ENCODE results near the gene CHCHD10.

The CHCHD10 gene

DNA sequence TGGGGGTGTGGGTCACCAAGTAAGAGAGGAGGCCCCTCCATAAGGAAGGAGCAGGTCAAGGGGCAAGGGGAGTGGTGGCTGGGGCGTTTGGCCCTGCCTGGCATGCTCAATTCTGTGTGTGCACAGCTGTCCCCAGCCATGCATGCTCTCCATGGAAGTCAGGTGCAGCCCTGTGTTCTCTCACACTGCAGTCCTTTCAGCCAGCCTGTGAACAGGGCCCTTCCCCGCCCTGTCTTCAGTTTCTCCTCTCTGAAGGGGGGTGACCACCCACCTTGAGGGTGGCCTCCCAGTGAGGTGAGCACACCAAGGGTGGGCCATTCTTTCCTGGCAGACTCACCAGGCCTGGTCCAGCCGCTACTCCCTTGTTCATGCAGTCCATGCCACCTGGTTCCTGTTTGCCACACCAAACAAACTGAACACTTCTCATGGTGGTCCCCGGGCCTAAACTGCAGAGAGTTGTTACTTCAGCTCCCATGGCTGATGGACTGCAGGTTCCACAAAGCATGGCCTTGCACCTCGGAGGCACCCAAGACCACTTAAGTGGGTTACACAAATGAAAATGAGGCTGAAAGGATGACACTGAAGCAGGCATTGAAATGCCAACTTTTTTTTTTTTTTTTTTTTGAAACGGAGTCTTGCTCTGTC is 1.7 kb upstream of the CHCHD10 start:
- DNase-seq = no peak

DNA sequence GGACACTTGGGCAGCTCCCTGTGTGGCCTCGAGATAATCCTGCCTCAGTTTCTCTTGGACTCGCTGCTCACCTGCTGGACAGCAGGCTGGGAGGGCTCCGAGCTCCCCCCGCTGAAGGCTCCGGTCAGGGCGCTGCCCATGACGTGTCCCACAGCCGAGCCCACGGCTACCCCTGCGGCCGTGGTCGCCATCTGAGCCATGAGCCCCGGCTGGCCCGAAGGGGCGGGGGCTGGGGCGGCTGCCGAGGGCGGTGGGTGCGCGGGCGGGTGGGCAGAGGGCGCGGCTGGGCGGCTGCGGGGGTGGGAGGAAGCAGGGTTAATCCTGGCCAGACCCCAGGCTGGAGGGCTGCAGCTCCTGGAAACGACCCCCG is 484 bp downstream of the CHCHD10 start:
- DNase-seq = no peak

GRCh38 chr22:23764899-23765881 is 2.6 kb downstream of the CHCHD10 start:
- DNase-seq = no peak

DNA sequence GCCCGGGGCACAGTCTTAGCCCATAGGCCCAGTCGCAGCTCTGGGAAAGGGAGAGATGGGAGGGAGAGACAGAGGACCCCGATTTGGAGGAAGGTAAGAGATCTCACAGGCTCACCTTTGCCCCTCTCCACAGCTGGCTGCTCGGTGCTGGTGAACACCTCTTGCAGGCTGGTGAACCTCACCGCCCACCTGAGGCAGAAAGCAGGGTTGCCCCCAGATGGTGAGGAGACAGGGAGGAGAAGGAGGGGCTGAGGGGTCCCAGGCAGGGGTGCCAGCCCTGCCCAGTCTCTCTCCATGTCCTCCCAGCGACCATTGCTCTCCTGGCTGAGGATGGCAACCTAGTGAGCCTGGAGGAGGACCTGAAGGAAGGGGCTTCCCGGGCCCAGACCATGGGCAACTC is 3.8 kb downstream of the CHCHD10 start:
- no peak for DNase-seq

- no peak for DNase-seq
These were observed 4.2 kb downstream of the CHCHD10 start for GRCh38 chr22:23763579-23763945.

DNA sequence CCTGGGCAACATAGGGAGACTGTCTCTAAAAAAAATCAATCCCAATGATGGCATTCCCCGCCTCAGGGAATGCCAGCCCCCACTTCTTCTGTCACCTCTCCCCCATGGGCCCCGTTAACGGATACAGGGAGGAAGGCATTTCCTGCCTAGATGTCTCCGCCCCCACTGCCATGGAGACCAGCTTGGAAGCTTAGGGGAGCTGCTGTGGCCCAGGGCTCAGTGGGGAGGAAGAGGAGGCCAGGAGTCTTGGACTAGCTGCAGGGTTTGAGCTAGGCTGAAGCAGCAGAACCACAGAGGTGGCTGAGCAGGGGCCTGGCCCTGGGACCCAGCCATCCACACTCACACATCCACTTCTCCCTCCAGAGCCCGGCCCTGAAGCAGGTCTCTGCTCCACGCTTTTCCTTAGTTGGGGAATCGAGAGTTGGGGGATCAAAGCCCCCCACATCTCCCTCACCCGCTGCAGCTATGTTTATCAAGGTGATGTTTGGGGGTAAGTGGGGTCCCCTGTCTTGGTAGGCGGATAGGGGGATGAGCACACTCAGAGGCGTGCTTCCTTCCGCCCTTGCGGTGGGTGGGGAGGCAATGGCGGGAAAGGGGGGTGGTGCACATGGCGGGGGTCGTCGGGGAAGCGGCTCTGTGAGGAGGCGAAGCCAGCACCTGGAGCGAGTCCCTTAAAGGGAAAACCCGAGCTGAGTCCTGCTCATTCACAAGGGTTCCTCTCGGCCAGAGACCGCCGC is 4.8 kb downstream of the CHCHD10 start, which contains the start of gene C22orf15:
TSS of gene C22orf15 (plus strand) at position 149 of the 737 bp plus-strand sequence. CDS start at position 466, 317 bp downstream.
- no peak for DNase-seq

GRCh38 chr22:23760056-23760455 is 7.7 kb downstream of the CHCHD10 start:
- DNase-seq = no peak

DNA sequence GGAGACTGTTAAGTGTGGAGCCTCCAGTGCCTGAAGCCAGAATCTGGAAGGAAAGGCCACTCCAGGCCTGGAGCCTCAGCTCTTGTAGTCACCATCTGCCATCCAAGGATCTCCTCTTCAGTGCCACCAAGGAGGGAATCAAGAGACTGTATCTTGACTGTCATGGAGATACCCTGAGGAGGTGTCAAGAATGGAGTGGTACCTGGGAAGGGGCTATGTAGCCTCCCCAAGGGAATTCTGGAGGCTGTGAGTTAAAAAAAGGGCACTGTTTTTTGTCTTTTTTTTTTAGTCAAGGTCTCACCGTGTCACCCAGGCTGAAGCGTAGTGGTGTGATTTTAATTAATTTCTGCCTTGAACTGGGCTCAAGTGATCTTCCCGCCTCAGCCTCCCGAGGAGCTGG is 8.2 kb downstream of the CHCHD10 start:
- DNase-seq = no peak

DNA sequence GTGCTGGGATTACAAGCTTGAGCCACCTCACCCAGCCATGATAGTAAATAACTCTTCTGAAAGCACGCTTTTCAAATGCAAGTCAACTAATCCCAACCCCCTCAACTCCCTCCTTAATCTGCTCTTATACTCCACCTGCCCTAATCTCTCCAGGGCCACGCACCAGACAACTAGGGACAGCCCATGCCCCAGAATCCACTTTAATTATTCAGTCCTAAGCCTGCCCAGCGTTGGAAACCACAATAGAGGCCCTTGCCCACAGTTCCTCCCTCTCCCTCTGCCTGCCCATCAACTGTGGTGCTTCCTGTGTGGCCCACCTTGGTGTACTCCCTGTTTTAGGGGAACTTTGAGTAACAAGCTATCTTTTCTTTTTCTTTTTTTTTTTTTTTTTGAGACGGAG is 10.9 kb downstream of the CHCHD10 start:
- DNase-seq = no peak

- DNase-seq = no peak
These were observed 12.1 kb downstream of the CHCHD10 start for GRCh38 chr22:23755711-23756110.

DNA sequence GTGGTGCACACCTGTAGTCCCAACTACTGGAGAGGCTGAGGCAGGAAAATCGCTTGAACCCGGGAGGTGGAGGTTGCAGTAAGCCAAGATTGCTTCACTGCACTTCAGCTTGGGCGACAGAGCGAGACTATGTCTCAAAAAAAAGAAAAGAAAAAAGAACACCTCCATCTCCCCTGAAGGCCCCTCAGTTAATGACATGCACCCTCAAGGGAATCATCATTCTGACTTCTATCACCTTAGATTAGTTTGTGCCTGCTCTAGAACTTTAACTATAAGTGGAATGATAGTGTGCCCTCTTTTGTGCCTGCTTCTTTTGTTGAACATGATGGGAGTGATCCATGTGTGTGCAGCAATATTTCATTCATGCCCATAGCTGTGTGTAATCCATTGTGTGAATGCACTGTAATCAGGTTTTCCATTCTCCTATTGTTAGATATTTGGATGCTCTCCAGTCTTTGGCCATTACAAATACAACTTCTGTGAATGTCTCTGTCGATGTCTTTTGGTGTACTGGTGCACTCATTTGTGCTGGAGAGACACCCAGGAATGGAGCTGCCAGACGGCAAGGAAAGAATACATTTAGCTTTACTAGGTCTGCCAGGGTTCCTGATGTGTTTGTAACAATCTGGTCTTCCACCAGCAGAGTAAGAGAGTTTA is 12.7 kb downstream of the CHCHD10 start:
- no peak for DNase-seq

DNA sequence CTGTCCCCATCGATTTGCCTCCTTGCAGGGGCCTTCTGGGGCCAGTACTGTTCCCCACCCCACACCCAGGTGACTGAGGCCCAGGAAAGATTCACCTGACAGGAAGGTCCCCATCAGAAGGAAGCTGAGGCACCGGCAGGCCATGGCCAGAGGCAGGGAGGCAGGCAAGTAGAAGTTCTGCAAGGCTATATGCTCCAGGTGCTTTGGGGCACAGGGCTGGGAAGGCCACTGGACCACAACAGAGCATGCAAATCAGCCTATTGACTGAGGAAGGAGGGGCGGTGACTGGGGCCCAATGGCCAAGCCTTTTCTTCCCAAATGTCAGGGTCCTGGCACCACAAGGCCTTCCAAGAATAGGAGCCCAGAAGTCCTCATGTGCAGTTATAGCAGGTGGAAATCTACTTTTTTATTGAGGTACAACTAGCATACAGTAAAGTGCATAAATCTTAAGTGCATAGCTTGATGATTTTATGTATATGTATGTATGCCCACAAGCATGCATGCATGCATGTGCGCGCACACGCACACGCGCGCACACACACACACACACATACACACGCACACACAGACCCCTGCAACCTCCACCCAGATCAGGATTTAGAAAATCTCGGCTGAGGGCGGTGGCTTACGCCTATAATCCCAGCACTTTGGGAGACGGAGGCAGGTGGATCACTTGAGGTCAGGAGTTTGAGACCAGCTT is 13.4 kb downstream of the CHCHD10 start, which contains the start of gene VPREB3:
TSS of gene VPREB3 (minus strand) at position 206 of the 700 bp plus-strand sequence. CDS start at position 144, 62 bp downstream.
- DNase-seq = no peak

DNA sequence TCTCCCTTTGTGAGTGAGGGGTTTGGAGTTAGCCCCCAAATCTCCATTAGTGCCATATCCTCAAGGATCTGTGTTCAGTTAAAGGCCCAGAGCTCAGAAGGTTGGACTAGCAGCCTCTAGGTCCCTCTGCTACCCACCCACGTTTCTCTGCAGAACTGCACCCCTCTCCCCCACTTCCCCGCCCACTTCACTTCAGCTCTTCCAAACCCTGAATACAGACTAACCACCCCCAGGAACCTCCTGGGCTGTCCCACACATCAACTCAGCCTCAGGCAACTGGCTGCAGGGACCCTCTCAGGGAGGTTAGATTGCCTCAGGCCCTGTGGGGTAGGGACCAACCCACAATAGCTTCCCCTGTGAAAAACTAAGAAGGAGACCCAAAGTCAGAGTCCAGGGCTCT is 14.4 kb downstream of the CHCHD10 start:
- no peak for DNase-seq

DNA sequence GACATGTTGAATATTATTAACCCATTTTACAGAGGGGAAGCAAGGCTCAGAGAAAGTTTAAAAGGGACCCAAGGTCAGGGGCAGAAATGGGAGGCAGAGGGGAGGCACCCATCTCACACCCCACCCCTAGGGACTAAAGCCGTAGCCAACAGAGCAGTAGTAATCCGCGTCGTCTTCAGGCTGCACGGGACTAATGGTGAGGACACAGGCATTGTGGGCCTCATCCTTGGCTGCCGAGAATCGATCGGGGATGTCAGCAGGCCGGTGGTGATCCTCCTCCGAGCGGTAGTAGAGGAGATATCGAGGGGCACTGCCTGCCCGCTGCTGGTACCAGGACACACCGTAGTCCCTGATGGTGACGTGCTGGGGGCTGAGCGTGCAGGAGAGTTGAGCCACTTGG is 15.0 kb downstream of the CHCHD10 start:
- no peak for DNase-seq

GRCh38 chr22:23752090-23752691 is 15.6 kb downstream of the CHCHD10 start:
- DNase-seq = no peak

GRCh38 chr22:23751441-23751996 is 16.3 kb downstream of the CHCHD10 start:
- no peak for DNase-seq

GRCh38 chr22:23750714-23751440 is 16.9 kb downstream of the CHCHD10 start, which contains the start of gene ZNF70:
TSS of gene ZNF70 (minus strand) at chr22:23751112. CDS start at chr22:23745140, 5,972 bp downstream.
- DNase-seq = peak; percentile 32

DNA sequence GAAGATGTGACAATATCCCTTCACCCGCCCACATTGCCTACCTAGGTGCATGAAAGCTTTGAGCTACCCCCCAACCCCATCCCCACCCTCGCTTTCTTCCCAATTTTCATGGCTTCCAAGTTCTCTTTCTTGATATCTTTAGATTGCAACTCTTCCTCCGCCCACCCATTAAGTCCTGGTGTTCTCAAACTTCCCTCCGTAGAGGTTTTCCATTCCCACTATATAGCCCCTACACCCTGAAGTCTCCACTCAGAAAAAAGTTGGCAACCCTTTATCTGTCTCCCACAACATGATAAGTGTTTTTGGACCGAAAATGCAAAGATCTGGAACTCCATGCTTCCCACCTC is 17.4 kb downstream of the CHCHD10 start:
- DNase-seq = no peak

- no peak for DNase-seq
These were observed 17.9 kb downstream of the CHCHD10 start for GRCh38 chr22:23749841-23750301.

GRCh38 chr22:23745791-23746190 is 22.0 kb downstream of the CHCHD10 start:
- DNase-seq = no peak
